ENCODE results near the gene DIPK1A. TPM values are rescaled to one million over a fixed set of nuclear protein-coding genes. Genes with fewer than 3 reads are reported as not detected.

The DIPK1A gene
- total RNA-seq, 3 donors from 2014 or later = 12.1 to 14.7 (median 14.4) TPM

GRCh38 chr1:92845908-92846307 is 115.4 kb downstream of the DIPK1A start:
- H3K27ac ChIP-seq = no peak overlapping the region
- intact Hi-C loops (cut with DNase I; ENCODE audit: low total_unique reads) = no loop called here
- no peaks in the 10 kb centered on the region for H3K4me1 ChIP-seq
- no peak for TF ChIP-seq POLR2AphosphoS5 (IDR thresholded peaks at IDR 0.05)
- no peak for TF ChIP-seq POLR2A (IDR thresholded peaks at IDR 0.05)
- TF ChIP-seq CTCF (IDR thresholded peaks at IDR 0.05) = no peak
- no peaks in the 10 kb centered on the region for H3K27me3 ChIP-seq
- no peak for DNase-seq (ENCODE audit: low spot score in 2 of 2)
- no peak overlapping the region for H3K4me3 ChIP-seq
- H3K9me3 ChIP-seq = no peaks in the 10 kb centered on the region
- H3K36me3 ChIP-seq = peaks cover 10% of the 10 kb centered on the region

- TF ChIP-seq POLR2AphosphoS5 (IDR thresholded peaks at IDR 0.05) = no peak
- TF ChIP-seq CTCF (IDR thresholded peaks at IDR 0.05) = no peak
- no peak for TF ChIP-seq POLR2A (IDR thresholded peaks at IDR 0.05)
- no peak overlapping the region for H3K4me3 ChIP-seq
- peaks cover 10% of the 10 kb centered on the region for H3K36me3 ChIP-seq
- intact Hi-C loops (cut with DNase I; ENCODE audit: low total_unique reads) = no loop called here
- H3K4me1 ChIP-seq = no peaks in the 10 kb centered on the region
- H3K27me3 ChIP-seq = no peaks in the 10 kb centered on the region
- no peak overlapping the region for H3K27ac ChIP-seq
- H3K9me3 ChIP-seq = no peaks in the 10 kb centered on the region
- no peak for DNase-seq (ENCODE audit: low spot score in 2 of 2)
Observed at GRCh38 chr1:92844439-92844838, 116.8 kb downstream of the DIPK1A start.

GRCh38 chr1:92843429-92844352 is 117.6 kb downstream of the DIPK1A start:
- no peak overlapping the region for H3K27ac ChIP-seq
- H3K4me3 ChIP-seq = no peak overlapping the region
- H3K4me1 ChIP-seq = no peaks in the 10 kb centered on the region
- peaks cover 10% of the 10 kb centered on the region for H3K36me3 ChIP-seq
- H3K27me3 ChIP-seq = no peaks in the 10 kb centered on the region
- DNase-seq (ENCODE audit: low spot score in 2 of 2) = no peak
- no peak for TF ChIP-seq POLR2AphosphoS5 (IDR thresholded peaks at IDR 0.05)
- TF ChIP-seq CTCF (IDR thresholded peaks at IDR 0.05) = no peak
- TF ChIP-seq POLR2A (IDR thresholded peaks at IDR 0.05) = no peak
- intact Hi-C loops (cut with DNase I; ENCODE audit: low total_unique reads) = no loop called here
- H3K9me3 ChIP-seq = no peaks in the 10 kb centered on the region

GRCh38 chr1:92843046-92843423 is 118.2 kb downstream of the DIPK1A start:
- no peak for TF ChIP-seq CTCF (IDR thresholded peaks at IDR 0.05)
- no peak overlapping the region for H3K27ac ChIP-seq
- H3K4me3 ChIP-seq = no peak overlapping the region
- intact Hi-C loops (cut with DNase I; ENCODE audit: low total_unique reads) = no loop called here
- no peaks in the 10 kb centered on the region for H3K4me1 ChIP-seq
- H3K9me3 ChIP-seq = no peaks in the 10 kb centered on the region
- peaks cover 10% of the 10 kb centered on the region for H3K36me3 ChIP-seq
- no peak for DNase-seq (ENCODE audit: low spot score in 2 of 2)
- no peaks in the 10 kb centered on the region for H3K27me3 ChIP-seq

Data from breast epithelium (tissue), 4 donors.